Activated naive CD8-positive, alpha-beta T cell (primary cell): ENCODE data around the gene AKR1C8.
"Not testable (repeated sequence)": the region's sequence is repeated elsewhere in the genome, so short reads cannot be mapped to it uniquely, and the experiment has no call there.

Source experiments
- H3K27ac Mint-ChIP-seq: one replicate; pipeline ENCODE4 v1.8.0; 2021; ENCODE audit warnings: mixed read lengths
- H3K27me3 Mint-ChIP-seq: one replicate; pipeline ENCODE4 v1.8.0; 2021; ENCODE audit warnings: mixed read lengths
- H3K36me3 Mint-ChIP-seq: one replicate; pipeline ENCODE4 v1.8.0; 2021; ENCODE audit warnings: mixed read lengths
- H3K4me1 Mint-ChIP-seq: one replicate; pipeline ENCODE4 v1.8.0; 2021; ENCODE audit warnings: low read depth, mixed read lengths
- H3K4me3 Mint-ChIP-seq: one replicate; pipeline ENCODE4 v1.8.0; 2021; ENCODE audit warnings: mild to moderate bottlenecking, mixed read lengths
- H3K9me3 Mint-ChIP-seq: one replicate; pipeline ENCODE4 v1.8.0; 2021; ENCODE audit warnings: low read depth, mixed read lengths

The AKR1C8 gene

DNA sequence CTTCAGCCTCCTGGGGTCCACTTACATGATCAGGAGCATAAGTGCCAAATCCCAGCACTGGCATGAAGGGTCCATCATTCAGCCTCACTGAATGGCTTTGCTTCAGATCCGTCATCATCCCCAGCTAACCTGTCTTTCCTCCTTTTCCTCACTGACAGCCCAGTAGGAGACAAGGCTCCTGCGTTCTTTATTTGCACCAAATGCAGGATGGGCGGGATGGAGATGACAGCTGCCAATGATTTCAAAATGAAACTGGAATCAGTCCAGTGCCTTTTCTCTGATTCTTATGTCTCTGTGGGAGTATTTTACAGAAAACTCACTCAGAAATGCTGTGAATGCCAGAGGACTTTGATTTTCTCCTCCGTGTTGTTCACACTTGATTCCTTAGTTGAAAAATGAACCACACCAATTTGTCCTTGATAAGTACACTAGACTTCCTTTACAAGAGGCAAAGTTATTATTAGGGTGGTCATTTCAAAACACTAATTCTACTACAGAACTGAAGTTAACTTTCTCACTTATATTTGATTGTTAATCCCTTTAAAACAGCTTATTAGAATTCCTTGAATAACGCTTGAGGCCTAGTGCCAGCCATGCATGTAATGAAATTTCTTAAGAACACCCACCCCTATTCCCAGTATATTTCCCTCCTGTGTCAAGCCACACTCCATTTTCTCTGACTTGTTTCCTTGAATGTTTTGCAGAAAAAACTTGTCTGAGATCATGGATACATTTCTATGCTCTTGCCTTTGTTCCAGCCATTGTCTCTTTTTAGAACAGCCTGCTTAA lies at the start of gene AKR1C8:
TSS of gene AKR1C8 (minus strand) at position 164 of the 789 bp plus-strand sequence. CDS start at position 118, 46 bp downstream.
- H3K4me1 Mint-ChIP-seq = no peaks in the 10 kb centered on the region
- no peaks in the 10 kb centered on the region for H3K9me3 Mint-ChIP-seq
- H3K36me3 Mint-ChIP-seq = no peaks in the 10 kb centered on the region
- H3K27ac Mint-ChIP-seq = no peak within 1 kb of the TSS
- H3K27me3 Mint-ChIP-seq = peaks cover 4% of the 10 kb centered on the region
- H3K4me3 Mint-ChIP-seq = no peak within 1 kb of the TSS

DNA sequence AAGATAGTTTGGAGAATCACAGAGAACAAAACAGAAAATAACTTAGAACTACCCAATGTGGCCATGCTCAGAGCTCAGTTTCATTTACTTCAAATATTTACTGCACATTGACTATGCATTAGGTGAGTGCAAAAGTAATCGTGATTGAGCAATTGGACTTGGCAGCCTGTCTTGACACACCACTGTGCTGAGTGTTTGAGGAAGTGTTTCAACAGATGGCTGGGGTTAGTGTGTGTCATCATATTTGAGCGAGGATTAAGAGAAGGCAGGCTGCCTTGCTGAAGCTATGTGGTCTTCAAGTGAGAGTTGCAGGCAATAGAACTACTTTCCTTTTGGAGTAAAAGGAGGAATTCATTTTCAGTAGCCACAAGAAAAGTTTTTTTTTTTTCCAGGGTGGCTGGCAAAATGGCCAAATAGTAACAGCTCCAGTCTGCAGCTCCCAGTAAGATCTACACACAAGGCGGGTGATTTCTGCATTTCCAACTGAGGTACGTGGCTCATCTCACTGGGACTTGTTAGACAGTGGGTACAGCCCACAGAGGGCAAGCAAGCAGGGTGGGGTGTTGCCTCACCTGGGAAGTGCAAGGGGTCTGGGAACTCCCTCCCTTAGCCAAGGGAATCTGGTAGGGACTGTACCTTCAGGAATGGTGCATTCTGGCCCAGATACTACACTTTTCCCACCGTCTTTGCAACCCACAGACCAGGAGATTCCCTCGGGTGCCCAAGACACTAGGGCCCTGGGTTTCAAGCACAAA lies 49.3 kb upstream of the AKR1C8 start:
- Mint-ChIP-seq H3K27ac (no peak overlapping the region), H3K36me3 (peaks cover 14% of the 10 kb centered on the region), H3K4me3 (no peak overlapping the region), H3K9me3 (peaks cover 16% of the 10 kb centered on the region), H3K27me3 (peaks cover 1% of the 10 kb centered on the region), H3K4me1 (no peaks in the 10 kb centered on the region)

DNA sequence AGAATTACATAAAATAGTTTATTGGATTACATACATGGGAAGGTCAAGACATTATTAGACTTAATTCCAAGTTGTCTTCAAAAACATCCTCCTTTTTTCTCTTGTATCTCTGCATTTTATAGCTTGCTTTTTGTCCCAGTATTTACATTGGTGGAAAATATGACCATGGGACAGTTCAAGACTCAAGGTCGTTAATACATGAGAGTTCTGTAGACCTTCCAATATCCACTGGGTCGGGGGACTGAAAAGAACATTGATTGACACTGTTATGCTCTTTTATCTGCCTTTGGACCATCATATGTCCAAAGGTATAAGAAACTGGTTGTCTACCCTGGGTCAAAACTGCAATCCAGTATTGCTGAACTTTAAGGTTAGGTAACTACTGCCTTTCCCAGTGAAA lies 48.4 kb upstream of the AKR1C8 start:
- Mint-ChIP-seq H3K9me3 (peaks cover 16% of the 10 kb centered on the region), H3K27ac (no peak overlapping the region), H3K4me1 (no peaks in the 10 kb centered on the region)

DNA sequence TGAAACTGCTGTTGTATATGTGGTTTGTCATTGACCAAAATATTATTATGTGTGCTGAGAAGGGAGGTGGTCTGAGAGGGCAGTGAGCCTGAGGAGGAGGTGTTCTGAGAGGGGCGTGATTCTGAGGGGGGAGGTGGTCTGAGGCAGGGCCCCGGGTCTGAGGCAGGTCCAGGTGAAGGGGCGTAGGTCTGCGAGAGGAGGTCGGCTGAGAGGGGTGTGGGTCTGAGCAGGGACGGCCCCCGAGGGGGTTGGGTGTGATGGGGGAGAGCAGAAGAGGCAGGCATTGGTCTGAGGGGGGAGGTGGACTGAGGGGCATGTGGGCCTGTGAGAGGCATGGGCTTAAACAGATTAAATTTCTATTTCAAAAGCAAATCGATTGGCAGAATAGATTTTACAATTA lies 44.1 kb upstream of the AKR1C8 start:
- no peaks in the 10 kb centered on the region for H3K9me3 Mint-ChIP-seq
- no peaks in the 10 kb centered on the region for H3K4me1 Mint-ChIP-seq
- no peak overlapping the region for H3K4me3 Mint-ChIP-seq
- H3K27me3 Mint-ChIP-seq = no peaks in the 10 kb centered on the region
- H3K27ac Mint-ChIP-seq = no peak overlapping the region
- peaks cover 4% of the 10 kb centered on the region for H3K36me3 Mint-ChIP-seq

More for the DNA sequence above, 48.4 kb upstream of the AKR1C8 start:
- Mint-ChIP-seq H3K4me3 (no peak overlapping the region), H3K36me3 (peaks cover 14% of the 10 kb centered on the region), H3K27me3 (peaks cover 1% of the 10 kb centered on the region)

DNA sequence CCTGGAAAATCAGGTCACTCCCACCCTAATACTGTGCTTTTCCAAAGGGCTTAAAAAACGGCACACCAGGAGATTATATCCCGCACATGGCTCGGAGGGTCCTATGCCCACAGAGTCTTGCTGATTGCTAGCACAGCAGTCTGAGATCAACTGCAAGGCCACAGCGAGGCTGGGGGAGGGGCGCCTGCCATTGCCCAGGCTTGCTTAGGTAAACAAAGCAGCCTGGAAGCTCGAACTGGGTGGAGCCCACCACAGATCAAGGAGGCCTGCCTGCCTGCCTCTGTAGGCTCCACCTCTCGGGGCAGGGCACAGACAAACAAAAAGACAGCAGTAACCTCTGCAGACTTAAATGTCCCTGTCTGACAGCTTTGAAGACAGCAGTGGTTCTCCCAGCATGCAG lies 38.0 kb upstream of the AKR1C8 start:
- not testable (repeated sequence) for H3K27me3 Mint-ChIP-seq, H3K4me3 Mint-ChIP-seq, H3K27ac Mint-ChIP-seq, H3K9me3 Mint-ChIP-seq, H3K36me3 Mint-ChIP-seq, H3K4me1 Mint-ChIP-seq

DNA sequence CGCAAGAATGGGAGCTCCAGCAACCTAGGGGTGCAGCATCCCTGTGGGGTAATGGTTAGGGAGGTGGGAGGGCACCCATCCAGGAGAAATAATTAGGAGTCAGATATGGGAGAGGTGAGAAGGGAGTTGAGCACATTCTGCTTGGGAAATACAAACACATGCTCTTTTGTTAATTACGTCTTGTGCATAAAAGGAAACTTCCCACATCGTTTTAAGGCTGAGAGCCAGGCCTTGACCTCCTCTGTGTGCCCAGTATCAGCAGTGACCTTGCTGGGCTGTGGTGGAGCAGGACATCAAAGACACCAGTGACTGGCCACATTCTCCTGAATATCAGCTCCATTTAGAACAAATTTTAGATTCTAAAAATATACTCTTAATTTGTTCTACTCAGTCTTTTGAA lies 34.3 kb upstream of the AKR1C8 start:
- Mint-ChIP-seq H3K9me3 (no peaks in the 10 kb centered on the region), H3K27ac (no peak overlapping the region), H3K4me3 (no peak overlapping the region), H3K4me1 (no peaks in the 10 kb centered on the region), H3K27me3 (peaks cover 8% of the 10 kb centered on the region), H3K36me3 (peaks cover 6% of the 10 kb centered on the region)

DNA sequence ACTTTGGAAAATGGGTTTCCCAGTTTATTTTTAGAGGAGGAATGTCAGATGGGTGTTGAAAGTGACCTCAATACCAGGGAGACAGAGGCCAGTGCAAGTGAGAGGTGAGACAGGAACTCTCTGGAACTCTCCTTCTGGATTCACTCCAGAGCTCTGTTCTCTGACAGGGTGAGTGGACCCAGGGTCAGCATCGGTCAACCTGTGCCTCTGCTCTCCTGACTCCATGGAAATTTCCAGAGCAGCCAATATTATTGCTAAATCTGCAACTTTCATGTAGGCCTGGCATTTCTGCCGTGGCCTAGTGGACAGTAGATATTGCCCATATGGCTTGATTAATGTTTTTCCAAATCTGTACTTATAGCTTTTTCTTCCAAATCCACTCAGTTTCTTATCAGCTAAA lies 31.9 kb upstream of the AKR1C8 start:
- H3K36me3 Mint-ChIP-seq = no peaks in the 10 kb centered on the region
- H3K4me1 Mint-ChIP-seq = no peaks in the 10 kb centered on the region
- peaks cover 3% of the 10 kb centered on the region for H3K9me3 Mint-ChIP-seq
- no peak overlapping the region for H3K4me3 Mint-ChIP-seq
- H3K27ac Mint-ChIP-seq = no peak overlapping the region
- H3K27me3 Mint-ChIP-seq = peaks cover 7% of the 10 kb centered on the region

DNA sequence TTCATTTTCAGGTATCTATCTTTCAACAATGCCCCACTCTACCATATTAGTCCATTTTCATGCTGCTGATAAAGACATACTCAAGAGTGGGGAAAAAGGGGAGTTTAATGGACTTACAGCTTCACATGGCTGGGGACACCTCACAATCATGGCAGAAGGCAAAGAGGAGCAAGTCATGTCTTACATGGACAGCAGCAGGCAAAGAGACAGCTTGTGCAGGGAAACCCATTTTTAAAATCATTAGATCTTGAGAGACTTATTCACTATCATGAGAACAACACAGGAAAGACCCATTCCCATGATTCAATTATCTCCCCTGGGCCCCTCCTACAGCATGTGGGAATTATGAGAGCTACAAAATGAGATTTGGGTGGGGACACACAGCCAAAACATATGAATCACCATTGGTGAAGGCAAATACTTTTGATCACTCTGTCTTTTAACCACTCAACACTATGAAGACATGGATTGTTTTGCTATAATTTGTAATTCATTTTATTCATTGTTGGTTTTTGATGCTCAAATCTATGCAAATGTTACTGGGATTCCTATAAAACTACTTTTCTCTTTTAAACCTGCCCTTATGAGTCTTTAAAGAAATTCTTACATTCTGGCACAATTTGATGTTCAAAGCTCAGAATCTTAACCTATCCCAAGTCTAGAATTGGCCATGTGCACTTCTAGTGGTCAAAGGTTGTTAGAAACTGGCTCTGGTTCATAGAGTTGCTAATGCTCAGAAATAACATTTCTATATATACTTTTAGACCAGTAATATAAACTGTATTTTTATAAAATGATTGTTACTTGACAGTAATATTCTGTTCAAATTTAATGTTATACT lies 27.0 kb upstream of the AKR1C8 start:
- Mint-ChIP-seq H3K9me3 (peaks cover 8% of the 10 kb centered on the region), H3K27me3 (peaks cover 7% of the 10 kb centered on the region), H3K36me3 (peaks cover 5% of the 10 kb centered on the region), H3K27ac (no peak overlapping the region), H3K4me1 (no peaks in the 10 kb centered on the region), H3K4me3 (no peak overlapping the region)

DNA sequence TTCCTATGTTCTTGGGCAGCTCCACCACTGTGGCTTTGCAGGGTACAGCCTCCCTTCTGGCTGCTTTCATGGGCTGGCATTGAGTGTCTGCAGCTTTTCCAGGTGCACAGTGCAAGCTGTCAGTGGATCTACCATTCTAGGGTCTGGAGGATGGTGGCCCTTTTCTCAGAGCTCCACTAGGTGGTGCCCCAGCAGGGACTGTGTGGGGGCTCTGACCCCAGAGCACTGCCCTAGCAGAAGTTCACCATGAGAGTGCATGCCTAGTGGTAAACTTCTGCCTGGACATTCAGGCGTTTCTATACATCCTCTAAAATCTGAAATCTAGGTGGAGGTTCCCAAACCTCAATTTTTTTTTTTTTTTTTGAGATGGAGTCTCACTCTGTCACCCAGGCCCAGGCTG lies 25.3 kb upstream of the AKR1C8 start:
- not testable (repeated sequence) for H3K4me1 Mint-ChIP-seq, H3K27me3 Mint-ChIP-seq, H3K27ac Mint-ChIP-seq, H3K36me3 Mint-ChIP-seq, H3K4me3 Mint-ChIP-seq, H3K9me3 Mint-ChIP-seq

DNA sequence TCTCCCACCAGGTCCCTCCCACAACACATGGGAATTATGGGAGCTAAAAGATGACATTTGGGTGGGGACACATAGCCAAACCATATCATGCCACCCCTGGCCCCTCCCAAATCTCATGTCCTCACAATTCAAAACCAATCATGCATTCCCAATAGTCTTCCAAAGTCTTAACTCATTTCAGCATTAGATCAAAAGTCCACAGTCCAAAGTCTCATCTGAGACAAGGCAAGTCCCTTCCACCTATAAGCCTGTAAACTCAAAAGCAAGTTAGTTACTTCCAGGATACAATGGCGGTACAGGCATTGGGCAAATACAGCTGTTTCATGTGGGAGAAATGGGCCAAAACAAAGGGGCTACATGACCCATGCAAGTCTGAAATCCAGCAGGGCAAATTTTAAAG lies 24.8 kb upstream of the AKR1C8 start:
- H3K27ac Mint-ChIP-seq, H3K4me1 Mint-ChIP-seq, H3K9me3 Mint-ChIP-seq, H3K4me3 Mint-ChIP-seq, H3K27me3 Mint-ChIP-seq, H3K36me3 Mint-ChIP-seq: not testable (repeated sequence)

DNA sequence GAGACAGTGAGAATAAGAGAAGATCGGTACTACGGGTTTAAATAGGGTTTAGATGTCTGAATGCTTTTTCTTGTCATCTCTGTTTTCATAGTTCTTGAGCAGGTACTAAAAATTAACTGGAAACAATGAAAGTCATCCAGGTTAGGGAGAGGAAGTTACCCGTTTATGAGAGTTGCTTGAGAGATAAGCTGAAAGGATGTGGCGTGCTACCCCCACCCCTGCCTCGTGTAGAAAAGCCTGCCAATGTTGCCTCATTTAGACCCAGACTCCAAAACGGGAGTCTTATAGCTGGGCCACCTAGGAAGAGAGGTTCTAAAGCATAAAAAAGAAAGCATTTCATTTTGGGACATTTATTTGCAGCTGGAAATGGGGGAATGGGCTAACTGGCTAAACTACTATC lies 21.8 kb upstream of the AKR1C8 start:
- H3K9me3 Mint-ChIP-seq = peaks cover 17% of the 10 kb centered on the region
- H3K27ac Mint-ChIP-seq = no peak overlapping the region
- H3K36me3 Mint-ChIP-seq = peaks cover 11% of the 10 kb centered on the region
- H3K4me1 Mint-ChIP-seq = peaks cover 4% of the 10 kb centered on the region
- no peak overlapping the region for H3K4me3 Mint-ChIP-seq
- H3K27me3 Mint-ChIP-seq = peaks cover 4% of the 10 kb centered on the region

DNA sequence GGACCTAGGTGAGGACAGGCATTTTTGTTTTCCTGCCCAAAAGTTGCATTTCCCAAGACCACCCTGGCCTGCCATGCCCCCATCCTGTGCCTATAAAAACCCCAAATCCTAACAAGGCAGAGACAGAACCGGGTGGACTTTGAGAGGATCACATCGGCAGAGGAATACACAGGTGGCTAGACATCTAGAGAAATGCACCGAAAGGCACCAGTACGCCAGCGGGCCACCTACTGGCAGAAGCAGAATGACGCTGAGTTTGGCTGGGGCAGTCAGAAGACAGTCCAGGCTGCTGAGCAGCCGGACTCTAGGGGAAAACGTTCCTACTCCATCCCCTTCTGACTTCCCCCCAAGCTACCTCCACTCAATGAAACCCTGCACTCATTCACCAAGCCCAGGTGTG lies 14.4 kb upstream of the AKR1C8 start:
- H3K27ac Mint-ChIP-seq = no peak overlapping the region

DNA sequence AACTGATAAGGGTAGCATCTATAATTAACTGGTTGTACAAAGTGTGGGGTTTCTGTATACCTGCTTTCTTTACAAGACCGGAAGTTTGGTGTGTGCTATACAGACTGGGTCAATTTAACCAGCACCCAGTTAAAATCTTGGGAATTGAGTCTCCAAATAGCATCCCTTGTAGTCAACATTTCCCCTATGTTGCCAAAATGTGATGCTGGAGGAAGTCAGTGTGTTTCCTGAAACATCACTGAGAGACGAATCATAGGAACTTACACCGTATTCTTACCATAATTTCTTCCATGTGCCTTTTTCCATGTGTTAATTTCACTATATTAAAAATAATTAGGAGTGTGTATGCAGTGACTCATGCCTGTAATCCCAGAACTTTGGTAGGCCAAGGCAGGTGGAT lies 13.4 kb upstream of the AKR1C8 start:
- no peak overlapping the region for H3K4me3 Mint-ChIP-seq
- peaks cover 6% of the 10 kb centered on the region for H3K9me3 Mint-ChIP-seq
- H3K27me3 Mint-ChIP-seq = no peaks in the 10 kb centered on the region
- peaks cover 2% of the 10 kb centered on the region for H3K36me3 Mint-ChIP-seq
- H3K27ac Mint-ChIP-seq = no peak overlapping the region
- no peaks in the 10 kb centered on the region for H3K4me1 Mint-ChIP-seq

More for the DNA sequence above, 14.4 kb upstream of the AKR1C8 start:
- Mint-ChIP-seq H3K36me3 (peaks cover 7% of the 10 kb centered on the region), H3K4me1 (no peaks in the 10 kb centered on the region), H3K4me3 (no peak overlapping the region), H3K9me3 (peaks cover 13% of the 10 kb centered on the region), H3K27me3 (no peaks in the 10 kb centered on the region)

DNA sequence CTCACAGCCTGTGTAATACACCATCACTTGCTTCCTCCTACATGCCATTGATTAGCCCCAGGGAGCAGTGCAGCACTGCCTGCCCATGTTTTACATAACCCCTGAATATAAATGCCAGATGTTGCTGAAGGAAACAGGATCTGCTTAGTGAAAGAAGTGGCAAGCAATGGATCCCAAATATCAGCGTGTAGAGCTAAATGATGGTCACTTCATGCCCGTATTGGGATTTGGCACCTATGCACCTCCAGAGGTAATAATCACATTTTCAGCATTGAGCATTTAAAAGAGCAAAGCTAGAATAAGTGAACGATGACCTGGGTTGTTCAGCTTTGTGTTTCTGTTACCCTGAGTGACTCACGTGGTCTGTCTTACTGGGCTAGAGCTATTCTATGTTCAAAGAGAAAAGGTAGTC lies 11.8 kb upstream of the AKR1C8 start, which contains the start of gene AKR1C4:
TSS of gene AKR1C4 (plus strand) at position 136 of the 412 bp plus-strand sequence. CDS start at position 167, 31 bp downstream.
- Mint-ChIP-seq H3K4me1 (no peaks in the 10 kb centered on the region), H3K27me3 (no peaks in the 10 kb centered on the region), H3K27ac (no peak within 1 kb of the TSS), H3K4me3 (no peak within 1 kb of the TSS), H3K9me3 (no peaks in the 10 kb centered on the region), H3K36me3 (no peaks in the 10 kb centered on the region)
